ENCODE measurements around the gene CHST5. TPM values are rescaled to one million over a fixed set of nuclear protein-coding genes. Genes with fewer than 3 reads are reported as not detected.

Gene CHST5
- 0.41 TPM for total RNA-seq

DNA sequence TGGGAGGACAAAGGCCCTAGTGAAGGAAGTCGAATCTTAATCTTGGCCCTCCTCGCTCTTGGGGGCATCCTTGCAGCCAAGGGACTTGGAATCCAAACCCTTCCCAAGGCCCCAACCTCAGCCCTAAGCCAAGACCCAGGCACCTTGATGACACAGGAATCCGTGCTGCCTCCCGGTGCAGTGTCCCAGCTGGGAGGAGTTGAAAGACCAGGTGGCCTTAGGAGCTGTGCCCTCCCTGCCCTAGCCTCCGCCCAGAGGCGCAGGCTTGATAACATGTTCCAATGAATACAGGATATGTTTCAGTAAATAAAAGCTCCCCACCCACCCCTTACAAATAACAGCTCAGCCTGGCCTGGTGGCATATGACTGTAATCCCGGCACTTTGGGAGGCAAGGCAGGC is at the start of gene CHST5:
TSS of gene CHST5 (minus strand) at position 208 of the 400 bp plus-strand sequence. CDS start 5,724 bp downstream, outside the sequence.
- DNase-seq (ENCODE audit: low spot score in 2 of 2), result no peak
- no peak for FAIRE-seq

DNA sequence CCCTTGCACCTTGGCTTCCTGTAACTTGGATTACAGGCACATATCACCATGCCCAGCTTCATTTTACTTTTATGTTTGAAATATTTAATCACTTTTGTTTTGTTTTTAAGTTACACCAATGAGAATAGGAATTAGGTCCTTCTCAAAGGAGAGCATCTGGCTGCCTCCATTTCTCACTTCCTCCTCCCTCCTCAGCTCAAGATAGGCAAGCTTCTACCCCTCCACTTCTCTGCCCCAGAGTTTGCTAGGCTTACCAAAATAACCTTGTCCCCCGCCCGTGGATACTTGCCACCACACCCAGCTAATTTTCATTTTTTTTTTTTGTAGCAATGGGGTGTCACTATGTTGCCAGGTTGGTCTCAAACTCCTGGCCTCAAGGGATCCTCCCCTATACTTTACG is 48.2 kb upstream of the CHST5 start:
- FAIRE-seq (no peak), DNase-seq (ENCODE audit: low spot score in 2 of 2) (no peak)

DNA sequence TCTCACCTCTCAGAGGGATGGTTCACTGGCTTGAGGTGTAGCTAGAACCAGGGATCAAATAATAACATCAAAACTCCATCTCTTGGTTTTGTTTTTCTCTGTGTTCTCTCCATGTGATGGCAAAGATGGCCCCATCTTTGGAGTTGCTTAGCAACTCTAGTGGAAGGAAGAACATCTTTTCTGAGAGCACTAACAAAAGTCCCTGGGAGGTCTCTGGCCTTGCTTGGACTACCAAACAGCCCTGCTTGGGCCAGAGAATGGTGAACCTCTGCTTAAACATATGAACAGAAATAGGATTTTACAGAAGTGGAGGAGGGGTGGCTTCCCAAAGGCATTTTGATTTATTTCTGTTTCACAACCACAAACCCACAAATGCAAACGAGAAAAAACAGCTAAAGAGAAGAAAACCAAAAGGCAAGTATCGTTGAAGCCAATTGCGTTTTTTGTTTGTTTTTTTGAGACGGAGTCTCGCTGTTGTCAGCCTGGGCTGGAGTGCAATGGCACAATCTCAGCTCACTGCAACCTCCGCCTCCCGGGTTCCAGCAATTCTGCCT is 43.5 kb upstream of the CHST5 start:
- DNase-seq (ENCODE audit: low spot score in 2 of 2), result no peak
- no peak for FAIRE-seq

DNA sequence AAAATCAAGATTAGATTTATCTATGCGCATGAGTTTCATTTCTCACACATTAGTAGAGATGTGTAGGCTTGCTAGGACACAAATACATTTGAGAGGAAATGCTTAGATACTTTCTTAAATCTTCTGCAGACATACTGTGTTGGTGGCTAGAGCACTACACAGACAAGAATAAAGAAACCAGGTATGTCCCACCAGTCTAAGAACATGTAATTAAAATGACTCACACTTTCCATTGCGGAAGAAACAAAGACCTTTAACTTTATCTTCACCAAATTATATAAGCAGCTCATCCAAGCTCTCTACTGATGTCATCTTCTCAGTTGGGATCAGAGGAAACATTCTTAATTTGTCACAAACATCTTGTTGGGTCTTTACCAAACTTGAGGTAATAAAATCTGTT is 42.8 kb upstream of the CHST5 start:
- DNase-seq (ENCODE audit: low spot score in 2 of 2) (no peak), FAIRE-seq (no peak)

DNA sequence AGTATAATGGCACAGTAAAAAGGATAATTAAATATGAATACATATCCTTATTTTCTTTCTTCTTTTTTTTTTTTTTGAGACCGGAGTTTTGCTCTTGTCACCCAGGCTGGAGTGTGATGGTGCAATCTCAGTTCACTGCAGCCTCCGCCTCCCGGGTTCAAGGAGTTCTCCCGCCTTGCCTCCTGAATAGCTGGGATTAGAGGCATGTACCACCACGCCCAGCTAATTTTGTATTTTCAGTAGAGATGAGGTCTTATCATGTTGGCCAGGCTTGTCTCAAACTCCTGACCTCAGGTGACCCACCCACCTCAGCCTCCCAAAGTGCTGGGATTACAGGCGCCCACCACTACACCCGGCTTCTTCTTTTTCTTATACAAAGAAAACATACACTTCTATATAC is 42.3 kb upstream of the CHST5 start:
- FAIRE-seq, result no peak
- no peak for DNase-seq (ENCODE audit: low spot score in 2 of 2)

DNA sequence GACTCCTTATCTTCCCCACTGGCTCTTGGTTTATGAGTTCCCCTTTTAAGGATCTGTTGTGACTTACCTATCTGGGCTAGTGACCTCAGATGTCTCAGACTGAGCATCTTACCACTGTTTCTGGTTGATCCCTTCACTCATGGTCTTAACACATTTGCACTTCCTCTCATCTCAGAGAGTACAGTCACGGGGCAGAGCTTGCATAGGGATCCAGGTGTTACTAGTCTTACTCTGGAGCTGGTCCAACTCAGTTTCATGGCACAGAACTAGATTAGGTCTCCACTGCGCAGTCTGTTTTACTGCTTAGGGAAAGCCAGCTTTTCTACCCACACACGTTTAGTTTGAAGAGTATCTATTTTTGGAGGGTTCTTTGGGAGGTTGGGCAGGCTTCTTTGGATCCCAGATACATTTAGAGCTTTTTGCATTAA is 40.5 kb upstream of the CHST5 start:
- FAIRE-seq (no peak), DNase-seq (ENCODE audit: low spot score in 2 of 2) (no peak)

DNA sequence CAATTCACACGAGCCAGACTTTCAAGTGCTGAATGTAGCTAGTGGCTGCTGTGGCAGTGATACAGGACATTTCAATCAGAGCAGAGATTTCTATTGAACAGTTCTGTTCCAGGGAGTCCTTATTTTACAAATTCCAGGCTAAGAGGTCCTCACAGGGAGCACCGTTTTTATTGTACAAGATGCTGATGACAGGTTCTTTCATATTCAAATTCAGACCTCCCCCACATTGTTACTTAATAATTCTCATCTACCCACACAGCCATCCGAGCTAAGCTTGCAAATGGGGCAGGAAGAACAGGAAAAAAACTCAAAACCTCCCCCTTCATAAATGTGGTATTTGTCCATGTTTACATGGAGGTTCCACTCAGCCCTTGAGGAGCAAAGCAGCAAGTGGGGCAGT is 40.0 kb upstream of the CHST5 start:
- no peak for FAIRE-seq
- DNase-seq (ENCODE audit: low spot score in 2 of 2), result no peak

DNA sequence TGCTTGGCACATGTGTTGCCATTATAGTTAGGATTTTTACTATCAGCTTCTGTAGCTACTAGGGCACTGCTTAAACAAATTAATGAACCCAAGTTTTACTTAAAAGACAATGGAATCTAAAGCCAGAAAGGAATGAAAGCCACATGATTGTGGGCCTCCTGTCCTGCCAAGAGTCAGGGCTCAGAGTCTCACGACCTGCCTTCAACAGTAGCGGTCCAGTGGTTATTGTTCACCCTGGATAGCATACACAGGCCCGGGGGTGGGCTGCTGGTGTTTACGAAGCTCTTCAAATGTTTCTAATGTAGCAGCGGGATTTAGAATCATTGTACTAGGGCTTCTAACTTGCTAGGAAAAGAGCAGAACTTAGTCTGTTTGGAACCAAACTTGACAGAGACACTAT is 38.0 kb upstream of the CHST5 start:
- FAIRE-seq (no peak), DNase-seq (ENCODE audit: low spot score in 2 of 2) (no peak)

DNA sequence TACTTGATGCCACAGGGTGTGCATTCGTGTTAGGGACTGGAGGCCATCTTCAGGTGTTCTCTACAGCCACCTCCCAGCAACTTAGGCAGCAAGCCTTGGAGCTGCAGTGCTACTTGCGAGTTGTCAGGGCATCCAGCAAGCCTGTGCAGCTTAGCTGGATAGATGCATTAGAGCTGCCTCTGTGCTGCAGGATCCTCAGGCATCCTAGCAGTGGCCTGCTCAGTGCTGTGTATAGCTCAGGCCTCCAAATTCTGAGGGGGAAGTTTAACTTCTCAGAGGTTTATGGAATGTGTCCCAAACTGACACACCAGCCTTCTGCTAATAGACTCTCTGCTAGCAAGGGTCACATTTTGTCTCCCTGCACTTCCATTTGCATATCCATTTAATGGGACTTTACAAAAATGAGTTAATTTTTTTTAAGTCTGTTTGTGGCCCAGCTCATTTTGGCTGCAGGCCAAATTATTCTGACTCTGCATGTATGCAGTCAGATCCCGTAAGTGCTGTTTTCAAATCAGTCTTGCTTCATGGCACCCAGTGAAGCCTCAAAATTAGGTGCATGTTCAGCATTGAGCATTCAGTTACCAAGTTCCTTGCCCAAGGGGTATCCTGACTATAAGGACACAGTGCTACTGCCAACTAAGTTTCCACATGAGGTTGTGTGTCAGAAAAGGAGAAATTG is 37.1 kb upstream of the CHST5 start:
- no peak for DNase-seq (ENCODE audit: low spot score in 2 of 2)
- FAIRE-seq, result no peak

DNA sequence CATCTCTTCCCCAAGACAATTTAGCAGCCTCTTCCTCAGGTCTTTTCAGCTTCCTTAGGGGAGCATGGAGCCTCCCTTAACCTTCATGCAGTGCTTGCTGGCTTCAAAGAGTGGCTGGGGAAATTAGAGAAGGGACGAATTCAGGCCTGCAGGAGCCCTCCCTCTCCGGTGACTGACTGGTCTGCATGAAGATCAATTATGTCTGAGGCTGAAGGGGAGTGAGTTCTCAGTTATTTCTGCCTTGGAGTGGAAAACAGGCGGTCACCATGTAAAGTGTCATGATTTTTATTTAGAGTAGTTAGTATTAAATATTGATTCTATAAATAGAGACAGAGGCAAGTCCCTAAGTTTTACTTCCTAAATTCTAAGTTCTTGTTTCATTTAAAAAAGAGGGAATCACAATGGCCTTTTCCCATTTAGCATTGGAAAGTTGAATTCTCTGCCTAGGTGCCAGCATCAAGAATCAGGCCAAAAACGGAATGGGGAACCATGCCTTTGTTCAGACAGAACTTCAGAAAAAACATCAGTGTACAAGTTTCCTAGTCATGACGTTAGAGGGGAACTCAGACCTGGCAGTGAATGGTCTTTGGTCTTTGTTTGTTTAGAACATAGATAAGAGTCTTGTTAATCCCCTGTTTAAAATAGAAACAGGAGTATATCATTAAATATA is 34.6 kb upstream of the CHST5 start:
- no peak for DNase-seq (ENCODE audit: low spot score in 2 of 2)
- no peak for FAIRE-seq

DNA sequence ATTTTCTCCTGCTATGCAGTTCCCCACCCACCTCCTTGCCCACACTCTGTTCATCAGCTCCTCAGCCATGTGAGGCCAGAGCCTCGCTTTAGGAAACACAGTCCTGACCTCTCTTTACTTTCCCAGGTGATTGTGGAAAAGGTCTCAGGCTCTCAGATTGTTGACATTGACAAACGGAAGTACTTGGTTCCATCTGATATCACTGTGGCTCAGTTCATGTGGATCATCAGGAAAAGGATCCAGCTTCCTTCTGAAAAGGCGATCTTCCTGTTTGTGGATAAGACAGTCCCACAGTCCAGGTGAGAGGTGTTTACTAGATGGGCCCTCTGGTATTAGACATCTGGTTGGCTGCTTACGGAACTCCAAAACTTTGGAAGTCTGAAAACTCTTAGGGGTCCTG is 32.0 kb upstream of the CHST5 start:
- DNase-seq (ENCODE audit: low spot score in 2 of 2) (no peak), FAIRE-seq (no peak)

DNA sequence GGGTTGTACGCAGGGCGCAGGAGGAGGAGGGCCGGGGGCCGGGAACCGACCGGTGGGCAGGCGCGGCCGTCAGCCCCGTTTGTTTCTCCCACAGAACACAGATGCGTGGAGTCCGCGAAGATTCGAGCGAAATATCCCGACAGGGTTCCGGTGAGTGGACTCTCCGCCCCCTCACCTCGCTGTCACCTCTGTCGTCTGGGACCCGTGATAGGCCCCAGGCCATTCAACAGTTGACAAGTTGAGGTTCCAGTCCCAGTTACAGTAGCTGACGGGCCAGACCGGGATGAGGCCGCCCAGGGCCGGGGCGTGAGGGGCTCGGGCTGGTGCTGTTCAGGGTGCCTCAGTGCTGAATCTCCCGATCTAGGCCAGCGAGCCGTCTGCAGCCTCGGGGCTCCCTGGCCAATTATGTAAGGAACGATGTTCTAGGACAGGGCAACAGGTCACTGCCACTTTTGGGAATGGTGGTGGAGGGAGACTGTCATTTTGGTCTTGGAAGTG is 30.9 kb upstream of the CHST5 start:
- no peak for FAIRE-seq
- no peak for DNase-seq (ENCODE audit: low spot score in 2 of 2)

DNA sequence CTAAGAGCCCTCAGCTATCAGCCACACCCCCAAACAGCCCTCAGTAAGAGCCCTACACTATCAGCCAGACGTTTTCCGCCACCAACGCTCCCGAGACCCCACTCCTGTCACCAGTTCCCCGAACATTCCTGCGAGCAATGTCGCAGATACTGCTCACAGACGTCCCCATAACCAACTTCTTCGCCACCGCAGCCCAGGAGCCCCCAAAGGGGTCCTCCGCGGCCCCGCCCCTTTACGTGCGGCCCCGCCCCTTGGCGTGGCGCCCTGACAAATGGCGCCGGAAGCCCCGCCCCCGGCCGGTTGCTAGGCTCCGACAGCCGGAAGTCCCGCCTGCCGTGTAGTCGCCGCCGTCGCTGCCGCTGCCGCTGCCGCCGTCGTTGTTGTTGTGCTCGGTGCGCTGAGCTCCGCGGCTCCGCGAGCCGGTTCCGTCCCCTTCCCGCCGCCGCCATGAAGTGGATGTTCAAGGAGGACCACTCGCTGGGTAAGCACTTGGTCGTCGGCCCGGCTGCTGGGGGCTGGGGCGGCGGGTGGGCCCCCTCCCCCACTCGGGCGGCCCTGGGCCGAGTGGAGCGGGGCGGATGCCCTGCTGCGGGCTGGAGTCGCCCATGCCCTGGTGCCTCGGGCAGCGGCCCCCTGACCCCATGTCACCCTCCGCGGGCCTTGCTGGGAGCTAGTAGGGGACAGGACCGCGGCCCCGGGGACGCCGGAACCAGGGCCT is 30.3 kb upstream of the CHST5 start, which contains the start of gene GABARAPL2:
TSS of gene GABARAPL2 (plus strand) at position 340 of the 718 bp plus-strand sequence. CDS start at position 448, 108 bp downstream.
- DNase-seq (ENCODE audit: low spot score in 2 of 2) (peak; percentile 89 to 93), FAIRE-seq (no peak)

DNA sequence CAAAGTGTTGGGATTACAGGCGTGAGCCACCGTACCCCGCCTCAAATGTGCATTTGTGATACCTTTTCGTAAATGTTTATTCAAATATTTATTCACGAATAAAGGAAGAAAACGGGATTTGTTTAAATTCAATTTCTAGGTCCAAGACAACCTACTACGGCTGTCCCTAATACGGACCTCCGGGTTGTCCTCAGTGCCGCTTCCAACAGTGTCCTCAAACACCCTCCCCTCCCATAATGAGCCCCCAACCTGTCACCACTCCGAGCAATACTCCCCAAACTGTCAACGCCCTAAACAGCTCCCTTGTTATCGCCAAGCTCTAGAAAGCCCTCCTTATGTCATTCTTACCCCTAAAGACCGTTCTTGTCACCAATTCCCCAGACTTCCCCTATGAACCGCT is 29.7 kb upstream of the CHST5 start:
- DNase-seq (ENCODE audit: low spot score in 2 of 2), result no peak
- no peak for FAIRE-seq

DNA sequence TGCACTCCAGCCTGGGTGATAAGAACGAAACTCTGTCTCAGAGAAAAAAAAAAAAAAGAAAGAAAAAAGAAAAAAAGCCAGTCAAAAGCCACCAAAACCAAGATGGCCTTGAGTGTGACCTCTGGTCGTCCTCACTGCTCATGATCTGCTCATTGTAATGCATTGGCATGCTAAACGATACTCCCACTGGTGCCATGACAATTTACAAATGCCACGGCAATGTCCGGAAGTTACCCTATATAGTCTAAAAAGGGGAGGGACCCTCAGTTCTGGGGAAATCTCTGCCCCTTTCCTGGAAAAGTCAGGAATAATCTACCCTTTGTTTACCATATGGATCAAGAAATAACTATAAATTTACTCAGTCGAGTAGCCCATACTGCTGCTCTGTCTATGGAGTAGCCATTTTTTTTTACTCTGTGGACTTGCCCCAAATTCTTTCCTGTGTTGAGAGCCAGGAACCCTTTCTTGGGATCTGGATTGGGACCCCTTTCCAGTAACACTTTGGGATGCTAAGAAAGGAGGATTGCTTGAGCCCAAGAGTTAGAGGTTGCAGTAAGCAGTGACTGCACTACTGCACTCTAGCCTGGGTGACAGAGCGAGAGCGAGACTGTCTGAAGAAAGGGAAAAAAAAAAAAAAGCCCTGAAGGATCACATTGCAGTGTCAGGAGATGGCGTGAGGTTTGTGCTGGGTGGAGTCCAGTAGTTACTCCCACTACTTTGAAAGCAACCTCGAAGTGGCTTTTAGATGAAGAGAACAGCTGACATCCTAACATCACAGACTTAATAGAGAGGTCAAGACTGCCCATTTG is 23.9 kb upstream of the CHST5 start:
- DNase-seq (ENCODE audit: low spot score in 2 of 2), result no peak
- no peak for FAIRE-seq

DNA sequence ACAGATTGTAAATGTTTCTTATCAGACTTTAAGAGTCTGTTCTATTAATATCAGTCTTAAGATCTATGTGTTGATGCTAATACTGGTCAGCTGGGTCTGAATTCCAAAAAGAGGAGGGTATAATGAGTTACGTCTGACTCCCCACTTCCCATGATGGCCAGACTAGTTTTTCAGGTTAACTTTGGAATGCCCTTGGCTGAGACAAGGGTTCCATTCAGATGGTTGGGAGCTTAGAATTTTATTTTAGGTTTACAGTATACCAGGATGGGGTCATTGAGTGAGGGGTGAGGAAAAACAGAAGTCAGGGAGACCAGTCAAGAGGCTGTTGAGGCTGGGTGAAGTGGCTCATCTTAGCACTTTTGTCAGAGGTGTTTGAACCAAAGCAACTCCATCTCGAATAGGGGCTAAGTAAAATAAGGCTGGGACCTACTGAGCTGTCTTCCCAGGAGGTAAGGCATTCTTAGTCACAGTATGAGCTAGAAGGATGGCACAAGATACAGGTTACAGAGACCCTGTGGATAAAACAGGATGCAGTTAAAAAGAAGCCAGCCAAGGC is 23.0 kb upstream of the CHST5 start:
- FAIRE-seq, result no peak

DNA sequence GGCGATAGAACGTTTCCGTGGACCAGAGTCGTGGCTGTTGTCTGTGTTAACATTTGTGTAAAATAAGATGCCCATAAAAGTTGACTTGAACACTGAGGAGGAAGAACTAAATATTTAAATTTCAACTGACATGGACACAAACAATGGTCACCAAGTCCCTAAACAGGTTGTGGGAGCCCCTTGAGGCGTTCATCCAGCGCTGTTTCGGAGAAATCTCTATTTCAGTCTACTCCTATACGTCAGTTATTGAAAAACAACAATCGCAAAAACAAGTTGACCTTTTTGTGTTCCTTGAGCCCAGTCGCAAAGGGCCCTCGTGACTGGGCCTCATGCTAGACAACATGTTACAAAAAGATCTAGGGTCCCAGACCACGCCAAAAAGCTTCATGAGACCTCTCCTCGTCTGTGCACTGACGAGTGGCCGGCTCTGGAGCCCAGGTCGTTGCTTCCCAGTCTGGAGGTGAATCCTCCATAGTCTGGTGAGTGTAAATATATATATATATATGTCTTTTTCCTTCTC is 20.6 kb upstream of the CHST5 start:
- no peak for DNase-seq (ENCODE audit: low spot score in 2 of 2)
- FAIRE-seq, result no peak

More for the DNA sequence above, 23.0 kb upstream of the CHST5 start:
- DNase-seq (ENCODE audit: low spot score in 2 of 2), result no peak

DNA sequence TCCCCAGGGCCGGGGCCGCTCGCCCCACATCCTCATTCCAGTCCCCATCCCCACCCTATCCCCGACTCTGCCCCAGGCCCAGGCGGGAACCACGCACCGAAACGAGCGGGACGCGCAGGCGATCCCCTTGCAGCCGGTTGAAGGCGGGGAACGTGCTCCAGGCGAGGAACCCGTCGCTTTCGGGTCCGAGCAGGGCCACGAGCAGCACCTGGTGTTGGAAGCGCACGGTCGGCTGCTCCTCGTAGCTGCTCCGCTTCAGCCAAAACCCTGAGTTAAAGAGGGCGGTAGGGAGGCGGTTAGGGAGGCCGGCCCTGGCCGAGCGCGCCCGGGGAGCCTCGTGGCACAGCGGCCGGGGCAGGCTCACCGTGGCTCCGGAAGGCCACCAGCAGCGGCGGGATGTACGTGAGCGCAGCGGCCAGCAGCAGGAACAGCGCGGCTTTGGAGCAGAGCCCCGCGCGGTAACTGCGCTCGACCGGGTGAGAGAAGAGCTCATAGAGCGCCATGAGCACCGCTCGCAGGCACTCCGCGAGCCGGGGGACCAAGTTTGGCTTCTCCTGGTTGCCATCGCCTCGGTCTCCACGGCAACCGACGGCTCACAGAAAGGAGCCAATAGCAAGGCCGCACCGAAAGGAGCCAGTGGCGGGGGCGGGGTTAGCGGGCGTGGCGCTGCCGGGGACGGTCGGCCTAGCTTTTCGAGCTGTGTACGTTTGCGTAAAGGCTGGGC is 20.0 kb upstream of the CHST5 start, which contains the start of gene TMEM231:
TSS of gene TMEM231 (minus strand) at position 546 of the 724 bp plus-strand sequence. CDS start at position 503, 43 bp downstream.
- DNase-seq (ENCODE audit: low spot score in 2 of 2), result peak; percentile 92 to 93
- no peak for FAIRE-seq

DNA sequence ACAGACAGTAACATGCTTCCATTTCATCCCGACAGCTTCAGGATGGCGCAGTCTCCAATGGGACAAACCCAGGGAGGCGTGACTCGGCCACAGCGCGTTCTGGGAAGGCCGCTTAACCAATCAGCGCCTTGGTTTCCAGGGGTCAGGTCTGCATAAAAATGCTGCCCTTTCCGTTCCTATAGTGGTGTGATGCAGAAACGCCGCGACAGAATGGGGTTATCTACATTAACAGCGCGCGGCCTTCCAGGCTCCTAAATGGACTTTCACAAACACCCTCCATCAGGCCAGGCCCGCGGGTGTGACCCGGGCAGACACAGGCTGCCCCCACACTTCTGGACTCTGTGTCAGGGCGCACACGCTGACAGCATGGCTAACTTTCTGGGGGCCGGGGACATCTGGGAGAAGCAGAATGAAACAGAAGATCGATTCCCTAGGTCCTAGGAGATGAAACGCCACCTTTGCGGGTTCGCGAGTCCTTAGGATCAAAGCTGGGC is 19.4 kb upstream of the CHST5 start:
- DNase-seq (ENCODE audit: low spot score in 2 of 2) (peak; percentile 72 to 75), FAIRE-seq (no peak)
